GM23248 (cell line): ENCODE results near the gene CYP39A1.

Experiments
- EZH2 ChIP-seq: fragments of 200-600 bp; sonication (generic); IDR thresholded peaks from 2 replicates; pipeline ENCODE4 v1.6.1; 2018; ENCODE audit warnings: antibody characterized with exemption, mild to moderate bottlenecking; ENCODE audit not compliant: insufficient read depth, poor library complexity, severe bottlenecking
- EZH2phosphoT487 ChIP-seq: fragments of 200-600 bp; sonication (generic); IDR thresholded peaks from 2 replicates; pipeline ENCODE4 v1.6.1; 2018; ENCODE audit warnings: antibody characterized with exemption, moderate library complexity, mild to moderate bottlenecking, low read depth; ENCODE audit not compliant: insufficient read depth

GRCh38 chr6:46563924-46564323 lies 88.7 kb downstream of the CYP39A1 start:
- TF ChIP-seq EZH2 (no peak), EZH2phosphoT487 (no peak)
